ENCODE data around the gene PRELID3B.

The PRELID3B gene

DNA sequence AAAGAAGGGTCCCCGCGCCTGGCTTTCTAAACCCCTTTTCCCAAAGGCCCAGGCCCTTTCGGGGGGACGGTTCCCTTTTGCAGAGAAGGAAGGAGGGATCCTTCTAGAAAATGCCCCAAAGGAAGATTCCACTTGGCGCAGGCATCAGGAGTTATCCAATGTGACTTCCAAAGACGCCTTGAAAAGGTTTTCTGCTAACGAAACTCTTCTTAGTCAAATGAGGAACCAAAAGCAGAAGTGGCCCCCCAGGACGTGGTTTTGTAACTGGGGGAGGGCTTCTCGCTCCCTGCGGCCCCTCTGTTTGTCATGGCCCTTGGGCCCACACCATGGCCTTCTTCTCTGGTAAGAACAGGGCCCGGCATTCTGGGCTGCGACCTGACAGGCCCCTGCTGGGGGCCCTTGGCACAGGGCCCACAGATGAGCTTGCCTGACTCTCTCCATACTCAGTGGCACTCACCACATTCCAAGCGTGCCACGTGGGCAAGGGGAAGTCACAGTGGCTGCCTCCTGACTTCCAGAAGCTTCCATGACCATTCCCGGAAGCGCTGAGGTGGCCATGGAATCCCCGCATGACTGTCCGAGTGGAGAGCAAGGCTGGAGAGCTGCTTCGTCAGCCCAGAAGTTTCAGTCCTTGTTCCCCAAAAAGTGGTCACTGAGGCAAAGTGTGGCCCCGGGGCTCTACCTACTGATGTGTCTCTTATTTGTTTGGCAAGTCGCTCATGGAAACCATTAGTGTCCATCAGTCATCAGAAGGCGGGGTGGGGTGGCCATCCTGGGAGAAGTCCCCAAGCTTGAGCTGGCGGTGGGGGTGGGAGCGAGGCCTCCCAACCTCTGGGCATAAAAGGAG is 34.7 kb downstream of the PRELID3B start:
- no peak for DNase-seq

DNA sequence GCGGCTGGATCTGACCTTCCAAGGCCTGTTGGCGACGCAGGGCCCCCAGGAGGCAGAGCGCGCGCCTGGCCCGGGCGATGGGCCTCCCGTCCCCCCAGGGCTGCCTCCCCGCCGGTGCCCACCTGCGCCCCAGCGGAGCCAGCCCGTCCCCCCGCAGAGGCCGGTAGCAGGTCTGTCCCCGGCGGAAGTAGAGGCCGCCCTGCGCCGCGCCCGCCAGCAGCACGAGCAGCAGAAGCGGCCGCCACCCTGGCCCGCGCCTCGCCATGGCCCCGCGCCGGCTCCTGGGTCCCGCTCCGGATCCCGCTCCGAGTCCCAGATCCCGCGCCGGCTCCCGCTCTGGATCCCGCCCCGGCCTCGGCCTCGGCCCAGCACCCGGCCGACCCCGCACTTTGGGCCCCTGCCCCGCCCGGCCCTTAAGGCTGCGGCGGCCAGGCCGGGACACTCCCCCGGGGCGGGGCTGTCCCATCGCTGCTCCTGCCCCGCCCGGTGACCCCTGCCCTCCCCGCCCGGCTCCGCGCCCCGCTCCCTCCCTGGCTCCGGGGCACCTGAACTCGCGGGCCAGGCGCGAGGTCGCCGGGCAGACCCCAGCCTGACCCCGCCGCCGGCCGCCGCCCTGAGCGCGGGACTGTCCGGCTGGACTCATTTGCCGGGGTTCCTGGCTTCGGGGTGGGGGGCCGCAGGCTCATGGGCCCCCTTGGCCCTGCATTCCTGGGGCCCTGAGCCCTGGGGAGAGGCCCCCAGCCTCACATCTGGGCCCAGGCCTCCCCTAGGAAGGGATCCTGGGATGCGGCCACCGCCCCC is 35.5 kb downstream of the PRELID3B start, which contains the start of gene CTSZ:
Gene CTSZ, minus strand, starts transcription at position 391 of the 801 bp plus-strand sequence. Its CDS starts 126 bp downstream, at position 265.
- DNase-seq: peak in 2 of 4 experiments; percentile 26 to 39

DNA sequence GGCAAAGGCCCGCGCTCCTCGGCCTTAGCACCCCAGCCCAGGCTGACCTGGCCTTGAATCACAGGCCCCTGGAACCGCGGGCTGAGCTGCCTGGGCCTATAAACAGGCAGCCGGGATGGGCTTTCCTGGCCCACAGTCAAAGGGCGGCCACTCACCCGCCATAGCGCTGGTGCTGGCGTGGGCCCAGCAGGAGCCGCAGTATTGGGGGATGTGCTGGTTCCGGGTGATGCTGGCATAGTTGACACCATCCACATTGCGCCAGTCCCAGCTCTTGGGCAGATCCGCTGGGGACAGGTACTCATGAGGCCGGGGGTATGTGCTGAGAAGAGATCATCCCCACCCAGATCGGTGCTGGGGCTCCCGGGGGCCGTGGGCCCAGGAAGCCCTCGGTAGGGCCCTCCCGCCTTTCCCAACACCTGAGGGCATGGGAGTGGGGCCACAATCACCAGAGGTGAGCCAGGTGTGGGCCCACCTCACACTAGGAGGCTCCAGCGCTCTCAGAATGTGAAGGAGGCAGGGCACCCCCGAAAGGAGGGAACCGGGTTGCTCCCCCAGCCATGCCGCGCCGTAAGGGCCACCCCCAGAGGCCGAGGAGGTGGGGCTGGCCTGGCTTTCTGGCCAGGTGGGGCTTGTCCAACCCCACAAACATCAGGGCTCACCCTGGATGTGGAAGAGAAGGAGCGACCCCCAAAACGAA is 36.3 kb downstream of the PRELID3B start:
- no peak for DNase-seq

DNA sequence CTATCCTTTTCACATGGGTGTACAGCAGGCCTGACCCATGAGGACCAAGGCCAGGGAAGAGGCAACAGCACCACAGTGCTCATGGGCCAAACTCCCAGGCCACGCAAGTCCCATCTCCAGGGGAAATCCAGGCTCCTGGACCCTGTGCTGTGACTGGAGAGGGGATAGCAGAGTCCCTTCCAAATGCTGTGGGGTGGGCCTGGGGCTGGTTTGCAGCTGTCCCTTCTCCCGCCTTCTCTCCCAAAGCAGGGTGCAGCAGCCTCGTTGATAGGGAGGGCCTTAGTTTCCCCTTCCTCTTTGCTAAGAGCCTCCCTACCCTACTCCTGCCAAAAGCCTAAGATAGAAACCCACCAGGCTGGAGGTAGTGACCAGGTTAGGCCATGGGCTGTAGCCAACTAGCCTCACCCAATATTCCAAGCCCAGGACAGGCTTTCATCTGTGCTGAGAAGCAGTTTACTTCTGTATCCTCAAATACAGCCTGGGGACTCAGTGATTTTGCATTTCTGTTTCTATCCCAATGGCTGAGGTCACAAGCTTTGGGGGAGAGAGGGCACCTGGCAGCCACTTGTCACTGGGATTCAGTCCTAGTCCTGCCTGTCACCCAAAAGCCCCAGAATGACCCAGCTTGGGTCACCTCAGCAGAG is 36.9 kb downstream of the PRELID3B start:
- DNase-seq: no peak

DNA sequence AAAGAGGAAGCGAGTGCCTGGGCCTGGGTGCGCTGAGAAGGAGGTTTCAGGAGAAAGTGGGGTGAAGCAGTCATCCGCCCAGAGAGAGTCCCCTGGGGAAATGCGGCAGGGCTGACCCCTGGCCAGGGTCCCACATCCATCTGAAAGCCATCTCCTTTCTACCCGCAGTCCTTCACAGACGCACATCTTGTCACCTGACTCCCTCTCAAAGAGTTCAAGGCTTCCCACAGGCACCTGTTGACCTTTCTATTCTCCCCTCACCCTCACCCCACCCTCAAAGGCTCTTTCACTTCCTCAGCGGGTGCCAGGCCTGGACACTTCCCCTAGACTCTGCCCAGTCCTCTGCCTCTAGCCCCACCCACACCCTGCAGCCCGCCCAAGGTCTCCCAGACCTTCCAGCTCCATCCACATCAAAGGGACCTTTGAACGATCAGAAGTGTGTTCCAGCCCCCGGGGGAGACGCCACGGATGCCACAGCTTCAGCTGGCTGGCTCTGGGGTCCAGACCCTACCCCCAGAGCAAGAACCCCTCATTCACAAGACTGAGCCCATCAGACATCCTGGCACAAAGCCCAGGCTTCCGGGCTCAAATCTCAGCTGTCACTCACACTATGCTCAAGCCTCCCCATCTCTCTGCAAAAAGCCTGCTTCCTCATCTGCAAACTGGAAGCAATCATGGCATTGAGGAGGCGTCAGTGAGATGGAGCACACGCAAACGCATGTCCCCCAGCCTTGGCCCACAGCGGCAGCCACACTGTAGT is 37.6 kb downstream of the PRELID3B start:
- peak in 2 of 4 experiments; percentile 38 to 41 for DNase-seq

DNA sequence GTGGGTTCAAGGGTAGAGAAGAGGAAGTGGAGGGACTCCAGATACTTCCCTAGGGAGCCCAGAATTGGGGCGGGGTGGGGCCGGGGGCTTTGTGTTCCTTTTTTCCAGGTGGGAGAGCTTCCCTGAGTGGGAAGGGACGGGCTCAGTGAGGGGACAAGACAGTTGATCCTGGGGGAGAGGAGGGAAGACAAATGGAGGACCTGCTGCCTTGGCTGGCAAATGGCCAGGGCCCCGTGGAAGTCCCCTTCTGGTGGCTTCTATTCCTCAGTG is 38.2 kb downstream of the PRELID3B start:
- peak in 3 of 4 experiments; percentile 16 to 36 (median 26) for DNase-seq

DNA sequence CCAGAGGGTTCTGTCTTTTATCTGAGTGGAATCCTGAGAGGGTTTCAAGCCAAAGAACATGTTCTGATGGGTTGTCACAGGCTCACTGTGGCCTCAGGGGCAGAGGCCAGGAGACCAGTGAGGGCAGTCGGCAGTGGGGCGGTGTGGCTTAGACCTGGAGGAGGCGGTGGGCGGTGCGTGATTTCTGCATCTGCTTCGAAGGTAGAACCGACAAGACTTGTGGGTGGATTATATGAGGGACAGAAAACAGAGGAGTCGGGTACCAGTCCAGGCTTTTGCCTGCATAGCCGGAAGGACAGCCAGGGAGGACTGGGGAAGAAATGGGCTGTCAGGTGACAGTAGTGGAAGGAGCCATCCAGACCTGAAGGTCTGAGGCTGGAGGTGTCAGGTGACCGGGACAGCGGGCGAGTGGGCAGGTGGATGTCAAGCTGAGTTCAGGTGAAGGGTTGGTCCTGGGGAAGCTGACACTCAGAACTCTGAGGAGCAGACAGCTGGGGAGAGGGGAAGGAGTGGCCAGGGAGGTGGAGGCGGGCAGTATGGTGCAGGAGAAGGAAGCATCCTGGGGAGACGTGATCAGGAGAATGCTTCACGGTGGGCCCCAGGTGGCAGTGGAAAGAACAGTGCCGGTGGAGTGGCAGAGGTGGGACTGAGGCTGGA is 38.6 kb downstream of the PRELID3B start:
- DNase-seq: no peak

DNA sequence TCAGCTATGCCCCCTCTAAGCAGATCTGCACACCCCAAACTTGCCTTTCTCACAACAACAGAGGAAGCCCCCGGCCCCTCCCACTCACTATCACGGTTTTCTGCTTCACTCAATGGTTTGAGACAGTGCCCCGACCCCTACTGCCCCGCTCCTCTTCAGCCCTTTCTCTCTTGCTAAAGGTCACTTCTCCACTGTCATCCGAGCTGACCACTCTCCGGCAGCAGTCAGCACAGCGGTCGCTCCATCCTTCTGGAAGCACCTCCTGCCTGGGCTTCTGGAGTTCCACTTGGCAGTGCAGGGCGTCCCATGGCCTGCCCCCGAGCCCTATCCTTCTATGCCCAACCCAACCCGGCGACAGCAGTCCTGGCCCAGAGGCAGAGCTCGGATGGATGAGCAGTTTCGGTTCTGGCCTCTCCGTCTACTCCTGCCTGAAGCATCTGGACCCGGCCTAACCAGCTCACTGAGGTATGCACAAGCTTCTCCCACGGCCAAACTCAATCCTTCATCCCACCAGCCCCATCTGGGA is 39.6 kb downstream of the PRELID3B start:
- DNase-seq: no peak

DNA sequence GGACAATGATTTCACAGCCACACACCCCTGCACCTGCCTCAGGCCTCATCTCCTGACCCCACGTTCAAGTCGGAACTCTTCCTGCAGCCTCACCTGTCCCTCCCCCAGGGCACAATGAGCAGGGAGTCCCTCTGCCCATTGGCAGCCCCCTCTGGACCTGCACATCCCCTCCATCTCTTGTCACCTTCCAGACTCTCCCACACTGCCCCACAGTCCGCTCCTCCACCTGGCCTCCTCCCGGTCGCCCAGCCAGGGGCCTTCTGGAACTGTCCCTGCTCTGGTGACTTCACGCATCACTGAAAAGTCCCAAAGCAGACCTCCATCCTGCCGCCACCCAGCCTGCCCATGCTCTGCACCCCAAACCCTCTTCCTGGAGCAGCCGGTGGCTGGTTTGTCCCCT is 40.2 kb downstream of the PRELID3B start:
- no peak for DNase-seq

DNA sequence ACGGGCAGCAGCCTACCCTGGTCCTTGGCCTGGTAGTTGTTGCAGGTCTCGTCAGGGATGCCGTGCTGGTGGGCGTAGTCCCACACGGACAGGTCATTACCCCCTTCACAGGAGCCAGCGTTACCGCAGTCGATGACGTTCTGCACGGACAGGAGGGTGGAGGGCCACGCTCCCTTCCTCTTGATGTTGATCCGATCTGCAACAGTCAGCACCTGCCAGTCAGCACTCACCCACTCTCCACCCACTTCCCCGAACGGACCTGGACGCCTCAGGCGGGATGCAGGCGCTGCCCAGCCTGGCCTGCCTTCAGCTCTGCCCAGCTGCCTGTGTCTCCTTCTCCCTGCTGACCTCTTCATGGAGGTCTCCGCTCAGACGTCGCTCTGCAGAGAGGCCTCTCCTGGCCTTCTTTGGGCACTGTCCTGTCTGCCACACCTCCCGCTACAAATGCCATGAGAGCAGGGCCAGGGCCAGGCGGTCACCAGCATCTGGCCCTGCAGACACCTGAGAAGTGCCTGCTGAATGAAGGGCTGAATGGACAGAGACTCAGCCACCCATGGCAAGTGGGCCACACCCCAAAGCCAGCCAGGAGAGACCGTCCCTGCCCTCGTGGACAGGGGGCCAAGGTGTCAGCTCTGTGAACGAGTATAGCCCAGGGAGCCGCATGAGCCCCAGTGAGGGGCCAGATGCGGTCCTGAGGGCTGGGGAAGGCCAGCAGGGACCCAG is 41.0 kb downstream of the PRELID3B start:
- DNase-seq: no peak

DNA sequence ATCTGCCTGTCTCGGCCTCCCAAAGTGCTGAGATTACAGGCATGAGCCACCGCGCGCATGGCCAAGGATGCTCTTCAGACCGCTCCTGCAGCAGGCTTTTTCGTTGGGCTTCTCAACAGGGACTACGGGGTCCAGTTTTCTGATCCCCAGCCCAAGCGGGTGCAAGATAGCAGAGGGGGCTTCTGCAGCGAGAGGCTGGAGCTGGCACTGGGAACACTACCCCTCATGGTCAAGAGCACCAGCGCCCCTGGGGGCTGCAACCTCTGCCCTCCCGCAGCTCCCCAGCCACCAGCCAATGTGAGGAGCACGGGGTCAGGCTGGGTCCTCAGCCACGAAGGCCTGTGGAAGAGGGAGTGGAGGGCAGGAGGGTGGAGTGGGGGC is 41.5 kb downstream of the PRELID3B start:
- no peak for DNase-seq

DNA sequence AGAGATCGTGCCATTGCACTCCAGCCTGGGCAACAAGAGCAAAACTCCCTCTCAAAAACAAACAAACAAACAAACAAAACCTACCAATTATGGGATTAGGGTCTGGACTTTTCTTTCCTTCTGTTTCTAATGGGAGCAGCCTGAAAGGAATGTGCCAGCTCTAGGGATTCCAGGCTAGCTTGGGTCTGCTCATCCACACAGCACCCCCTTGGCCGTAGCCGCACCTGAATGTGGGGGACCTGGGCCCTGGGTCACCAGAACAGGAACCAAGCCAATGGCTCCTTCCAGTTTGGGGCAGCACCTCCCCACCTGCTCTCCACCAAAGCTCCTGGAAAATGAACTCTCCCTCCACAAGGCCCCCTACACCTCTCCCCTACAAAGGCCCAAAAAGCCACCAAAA is 42.3 kb downstream of the PRELID3B start:
- no peak for DNase-seq

DNA sequence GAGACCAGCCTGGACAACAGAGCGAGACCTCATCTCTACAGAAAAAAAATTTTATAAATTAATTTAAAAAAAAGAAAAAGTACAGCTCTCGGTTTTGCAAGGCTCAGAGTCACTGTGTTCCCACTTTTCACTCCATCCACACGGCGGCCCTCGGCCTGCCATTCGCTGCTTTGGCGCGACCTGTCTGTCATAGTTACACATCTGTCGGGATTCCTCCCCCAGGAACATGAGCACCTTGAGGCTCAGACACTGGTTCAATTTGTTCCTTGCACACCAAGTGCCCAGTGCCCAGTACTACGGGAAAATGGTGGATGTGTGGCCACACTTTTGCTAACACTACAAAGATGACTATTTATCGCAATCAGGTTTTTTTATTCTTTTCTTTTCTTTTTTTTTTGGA is 43.9 kb downstream of the PRELID3B start:
- no peak for DNase-seq

DNA sequence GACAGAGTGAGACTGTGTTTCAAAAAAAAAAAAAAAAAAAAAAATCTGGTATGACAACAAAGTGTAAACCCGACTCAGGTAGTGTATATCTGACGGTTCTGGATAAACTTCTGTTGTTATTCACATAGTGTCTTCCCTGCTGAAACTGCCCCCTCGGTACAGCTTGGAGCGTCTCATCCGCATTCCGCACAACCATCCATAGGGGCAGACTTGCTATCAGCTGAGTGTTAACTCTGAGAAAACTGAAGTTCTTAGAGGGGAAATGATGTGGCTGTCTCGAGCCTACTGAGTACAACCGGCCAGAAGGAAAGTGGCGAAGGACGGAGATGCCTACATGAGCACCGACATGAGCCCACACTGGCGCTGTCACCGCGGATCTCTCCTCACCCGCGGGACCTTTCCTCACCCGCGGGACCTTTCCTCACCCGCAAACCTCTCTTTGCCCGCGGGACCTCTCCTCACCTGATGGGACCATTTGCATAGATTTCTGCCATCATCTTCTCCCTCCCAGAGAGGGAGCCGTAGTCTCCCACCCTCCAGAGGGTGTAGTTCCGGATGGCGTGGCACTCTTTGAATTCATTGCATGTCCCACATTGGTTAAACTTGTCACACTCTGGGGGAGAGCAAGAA is 45.3 kb downstream of the PRELID3B start:
- no peak for DNase-seq

DNA sequence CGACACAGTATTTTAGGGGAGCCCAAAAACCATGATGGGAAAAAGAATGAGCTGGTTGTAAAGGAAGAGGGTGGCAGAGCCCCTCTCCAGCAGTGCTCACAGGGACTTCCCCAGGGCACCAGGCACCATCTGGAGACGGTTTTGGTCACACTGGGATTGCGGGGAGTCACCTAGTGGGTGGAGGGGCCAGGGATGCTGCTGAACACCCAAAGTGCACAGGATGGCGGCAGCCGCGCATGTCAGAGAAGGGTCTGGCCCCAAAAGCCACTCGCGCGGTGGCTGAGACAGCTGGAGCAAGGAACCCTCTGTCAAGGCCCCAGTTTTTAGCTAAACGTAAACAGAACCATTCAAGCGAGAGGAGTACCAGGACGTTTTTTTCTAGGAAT is 46.4 kb downstream of the PRELID3B start:
- no peak for DNase-seq

DNA sequence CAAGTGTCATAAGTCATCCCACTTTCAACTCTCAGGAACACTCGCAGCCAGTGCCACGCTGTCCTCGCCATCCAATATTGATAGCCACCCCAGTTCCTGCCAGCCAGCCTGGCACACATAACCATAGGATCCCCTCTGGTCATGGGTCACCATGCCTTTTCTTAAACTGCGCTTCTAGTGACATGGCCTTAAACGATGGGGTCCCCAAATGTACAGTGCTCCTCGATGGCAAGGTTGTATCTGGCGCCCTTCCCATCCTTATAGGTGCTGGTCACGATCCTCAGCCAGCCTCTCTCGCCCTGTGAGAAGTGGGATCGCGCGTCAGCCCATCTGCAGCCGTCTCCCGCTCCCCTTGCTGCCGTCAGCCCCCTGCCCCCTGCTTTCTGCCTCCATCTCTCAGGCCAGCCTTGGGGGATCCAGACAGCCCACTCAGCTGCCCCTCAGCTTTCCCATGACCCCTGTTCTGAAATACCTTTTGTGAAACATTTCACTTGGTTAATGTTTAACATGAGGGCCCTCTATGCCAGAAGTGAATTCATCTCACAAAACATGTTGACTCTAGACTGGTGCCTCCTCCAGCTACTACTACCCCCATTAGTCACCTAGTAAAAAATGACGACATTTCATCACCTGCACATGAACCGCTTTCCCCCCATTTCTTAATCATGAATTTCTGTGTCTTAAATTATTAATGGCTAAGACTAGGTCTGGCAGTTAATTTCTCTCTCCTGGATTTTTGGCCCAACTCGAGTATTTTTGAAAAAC is 46.9 kb downstream of the PRELID3B start:
- DNase-seq: no peak

DNA sequence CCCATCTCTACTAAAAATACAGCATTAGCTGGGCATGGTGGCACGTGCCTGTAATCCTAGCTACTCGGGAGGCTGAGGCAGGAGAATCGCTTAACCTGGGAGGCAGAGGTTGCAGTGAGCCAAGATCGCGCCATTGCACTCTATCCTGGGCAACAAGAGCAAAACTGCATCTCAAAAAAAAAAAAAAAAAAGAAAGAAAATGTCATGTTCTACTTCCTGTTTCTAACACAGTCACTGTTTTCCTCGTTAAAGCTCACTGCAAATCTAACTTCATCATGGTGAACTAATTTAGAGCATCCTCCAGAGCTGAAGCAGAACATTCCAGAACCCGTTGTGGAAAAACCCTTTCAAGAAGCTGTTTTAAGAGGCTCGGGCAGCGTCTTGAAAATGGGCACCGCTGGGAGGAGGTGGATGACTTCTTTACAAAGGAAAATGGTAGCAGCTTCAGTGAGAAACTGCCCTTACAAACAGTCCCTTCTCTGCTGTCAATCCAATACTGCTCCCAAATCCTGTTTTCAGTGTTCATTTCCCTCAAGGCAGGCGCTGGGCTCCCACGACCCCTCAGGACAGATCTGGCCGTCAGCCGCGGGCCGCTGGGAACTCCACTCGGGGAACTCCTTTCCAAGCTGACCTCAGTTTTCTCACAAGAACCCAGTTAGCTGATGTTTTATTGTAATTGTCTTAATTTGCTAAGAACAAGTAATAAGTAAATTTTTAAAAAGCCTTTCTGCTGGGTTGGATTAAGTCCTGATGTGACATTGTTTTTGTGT is 48.0 kb downstream of the PRELID3B start:
- DNase-seq: no peak

DNA sequence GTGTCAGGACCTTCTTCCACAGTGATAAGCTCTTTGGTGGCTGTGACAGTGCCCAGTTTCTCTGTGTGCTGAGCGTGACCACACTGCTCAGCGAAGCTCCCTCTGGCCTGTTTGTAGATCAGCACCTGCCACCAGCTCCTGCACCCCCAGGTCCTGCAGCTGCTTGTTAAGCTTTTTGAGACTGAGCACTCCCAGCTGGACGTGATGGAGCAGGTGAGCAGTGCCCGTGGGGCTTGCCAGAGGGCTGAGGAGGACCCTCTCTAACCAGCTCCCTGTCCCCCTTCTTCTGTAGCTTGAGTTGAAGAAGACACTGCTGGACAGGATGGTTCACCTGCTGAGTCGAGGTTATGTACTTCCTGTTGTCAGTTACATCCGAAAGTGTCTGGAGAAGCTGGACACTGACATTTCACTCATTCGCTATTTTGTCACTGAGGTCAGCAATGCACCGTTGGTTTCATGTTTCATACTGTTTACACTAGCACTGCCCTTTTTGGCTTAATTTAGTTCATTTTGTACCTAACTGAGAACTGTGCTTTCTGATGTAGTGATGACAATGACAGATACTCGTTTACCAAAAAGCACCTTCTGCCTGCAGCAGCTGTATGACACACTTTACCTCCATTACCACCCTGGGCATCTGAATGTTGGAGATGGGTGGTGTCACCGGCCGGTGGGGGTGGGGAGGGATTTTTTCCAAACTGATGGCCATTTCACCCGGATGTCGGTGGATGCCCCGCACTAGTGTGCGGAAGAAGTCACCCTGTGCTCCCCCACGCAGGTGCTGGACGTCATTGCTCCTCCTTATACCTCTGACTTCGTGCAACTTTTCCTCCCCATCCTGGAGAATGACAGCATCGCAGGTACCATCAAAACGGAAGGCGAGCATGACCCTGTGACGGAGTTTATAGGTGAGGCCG is 49.0 kb downstream of the PRELID3B start:
- no peak for DNase-seq

All from activated CD4-positive, CD25-positive, alpha-beta regulatory T cell (primary cell).